Liver (tissue), 9 donors: ENCODE results near the gene CDC42BPG. TPM values are rescaled to one million over a fixed set of nuclear protein-coding genes. Genes with fewer than 3 reads are reported as not detected.

ENCODE experiments used
- DNase-seq: peaks from one replicate; pipeline ENCODE4 v3.0.0-alpha.2; 2017; ENCODE audit warnings: low spot score
- H3K27ac ChIP-seq, 2 donors: one replicate each; pipeline ENCODE4 v1.7.0; 2013; ENCODE audit warnings: inconsistent platforms in 2 of 2, low read length in 2 of 2, control low read depth in 1 of 2, low read depth in 1 of 2, mild to moderate bottlenecking in 1 of 2
- H3K27me3 ChIP-seq, 4 donors: one replicate each; pipeline versions ENCODE4 v1.6.1 to v1.7.0; 2013; ENCODE audit warnings: low read length in 3 of 4, inconsistent platforms in 1 of 4, mild to moderate bottlenecking in 1 of 4, moderate library complexity in 1 of 4; ENCODE audit not compliant: control insufficient read depth in 4 of 4, insufficient read depth in 4 of 4
- H3K36me3 ChIP-seq, 4 donors: one replicate each; pipeline versions ENCODE4 v1.6.1 to v1.7.0; 2013; ENCODE audit warnings: low read length in 3 of 4, mild to moderate bottlenecking in 3 of 4, low read depth in 1 of 4, moderate library complexity in 1 of 4; ENCODE audit not compliant: control insufficient read depth in 4 of 4, insufficient read depth in 3 of 4
- H3K4me1 ChIP-seq, 4 donors: one replicate each; pipeline versions ENCODE4 v1.6.1 to v1.7.0; 2013; ENCODE audit warnings: low read length in 3 of 4, mild to moderate bottlenecking in 3 of 4, moderate library complexity in 1 of 4; ENCODE audit not compliant: control insufficient read depth in 4 of 4, insufficient read depth in 4 of 4
- H3K4me3 ChIP-seq, 3 donors: one replicate each; pipeline versions ENCODE4 v1.6.1 to v1.7.0; 2013; ENCODE audit warnings: low read length in 3 of 3, control low read depth in 1 of 3, low read depth in 1 of 3, mild to moderate bottlenecking in 1 of 3
- H3K9ac ChIP-seq, 2 donors: one replicate each; pipeline ENCODE4 v1.7.0; 2013; ENCODE audit warnings: low read length in 2 of 2, mild to moderate bottlenecking in 2 of 2, moderate library complexity in 2 of 2, control low read depth in 1 of 2, low read depth in 1 of 2
- H3K9me3 ChIP-seq, 4 donors: one replicate each; pipeline versions ENCODE4 v1.6.1 to v1.7.0; 2013; ENCODE audit warnings: low read length in 3 of 4; ENCODE audit not compliant: control insufficient read depth in 4 of 4
- ATF3 ChIP-seq: IDR thresholded peaks from 2 replicates; pipeline ENCODE4 v1.6.1; 2016; ENCODE audit warnings: antibody characterized with exemption
- CTCF ChIP-seq: fragments of 150-350 bp; IDR thresholded peaks from 2 replicates; pipeline ENCODE4 v1.5.1; 2017; ENCODE audit warnings: improper control_type of control experiment, low read depth, low read length; ENCODE audit not compliant: missing input control
- FOXA1 ChIP-seq: IDR thresholded peaks from 2 replicates; pipeline ENCODE4 v1.6.1; 2016; ENCODE audit warnings: antibody characterized with exemption
- FOXA2 ChIP-seq: IDR thresholded peaks from 2 replicates; pipeline ENCODE4 v1.6.1; 2016; ENCODE audit warnings: antibody characterized with exemption
- GABPA ChIP-seq, 2 donors: IDR thresholded peaks in 1 of 2; conservative IDR thresholded peaks in 1 of 2; 2 replicates each; pipeline ENCODE4 v1.6.1; 2016; ENCODE audit warnings: antibody characterized with exemption in 2 of 2, mild to moderate bottlenecking in 1 of 2, moderate library complexity in 1 of 2
- HNF4A ChIP-seq, 2 donors: conservative IDR thresholded peaks; 2 replicates each; pipeline ENCODE4 v1.6.1; 2016; ENCODE audit warnings: antibody characterized with exemption in 2 of 2, mild to moderate bottlenecking in 2 of 2
- HNF4G ChIP-seq: IDR thresholded peaks from 2 replicates; pipeline ENCODE4 v1.6.1; 2016; ENCODE audit warnings: antibody characterized with exemption
- MAX ChIP-seq: IDR thresholded peaks from 2 replicates; pipeline ENCODE4 v1.6.1; 2016; ENCODE audit warnings: antibody characterized with exemption
- RAD21 ChIP-seq, 2 donors: IDR thresholded peaks; 2 replicates each; pipeline ENCODE4 v1.6.1; 2016; ENCODE audit warnings: antibody characterized with exemption in 2 of 2, mild to moderate bottlenecking in 2 of 2
- REST ChIP-seq: IDR thresholded peaks from 2 replicates; pipeline ENCODE4 v1.6.1; 2016; ENCODE audit warnings: antibody characterized with exemption, mild to moderate bottlenecking
- RXRA ChIP-seq, 2 donors: IDR thresholded peaks; 2 replicates each; pipeline ENCODE4 v1.6.1; 2017 to 2018; ENCODE audit warnings: antibody characterized with exemption in 2 of 2, mild to moderate bottlenecking in 1 of 2
- SP1 ChIP-seq: IDR thresholded peaks from 2 replicates; pipeline ENCODE4 v1.6.1; 2018; ENCODE audit warnings: antibody characterized with exemption, mild to moderate bottlenecking
- YY1 ChIP-seq: IDR thresholded peaks from 2 replicates; pipeline ENCODE4 v1.6.1; 2016; ENCODE audit warnings: antibody characterized with exemption, mild to moderate bottlenecking
- ZBTB33 ChIP-seq: IDR thresholded peaks from 2 replicates; pipeline ENCODE4 v1.6.1; 2016; ENCODE audit warnings: antibody characterized with exemption
- WGBS: extraction: QIAGEN DNeasy Blood & Tissue Kit; methylation state at CpG from one replicate; pipeline ENCODE4 v1.1.7; 2013; 5-methylcytosine and 5-hydroxymethylcytosine counted together
- polyA plus RNA-seq, 2 donors: library from polyadenylated mRNA; stranded (reverse) in 1 of 2; unstranded in 1 of 2; fragments of 200-250 nt in 1 of 2; fragments of >200 nt in 1 of 2; fragmentation: Nextera tagmentation in 1 of 2; extraction: Ambion mirVana in 1 of 2; gene quantifications; one replicate each; pipeline versions ENCODE4 v1.2.1 to v1.2.3, GENCODE V29; 2013 to 2015
- total RNA-seq, 2 donors: library from RNA; depleted of rRNA; stranded (reverse); fragments of >200 nt; gene quantifications; one replicate each; pipeline ENCODE4 v1.2.3, GENCODE V29; 2014
- donor health status: healthy.
- donor health status: healthy.
- donor health status: healthy.
- donor health status: healthy.
- donor health status: healthy.

CDC42BPG gene
- total and polyA plus RNA-seq, 4 donors, result 0.18 to 1.2 (median 0.58) TPM

- H3K4me1 ChIP-seq, result peaks cover 32 to 89% (median 84%) of the 10 kb centered on the region in 4 donors
- H3K36me3 ChIP-seq, result no peaks in the 10 kb centered on the region
- H3K4me3 ChIP-seq, result no peak overlapping the region
- DNase-seq, result no peak
- TF ChIP-seq REST, result no peak
- no peak for TF ChIP-seq ATF3
- no peak for TF ChIP-seq HNF4G
- no peak for TF ChIP-seq ZBTB33
- no peak for TF ChIP-seq GABPA (IDR thresholded peaks at IDR 0.05 in 1 of 2, conservative IDR thresholded peaks at IDR 0.05 in 1 of 2)
- TF ChIP-seq FOXA1, result no peak
- TF ChIP-seq RAD21 (IDR thresholded peaks at IDR 0.05), result no peak
- no peak for TF ChIP-seq FOXA2
- peak overlapping the region; percentile 6 to 23 for H3K27ac ChIP-seq
- H3K27me3 ChIP-seq, result no peaks in the 10 kb centered on the region
- 82% methylated on average over 29 of the region's 29 CpGs for WGBS
- H3K9ac ChIP-seq, result no peak overlapping the region
- H3K9me3 ChIP-seq, result no peaks in the 10 kb centered on the region
These were observed 30.1 kb upstream of the CDC42BPG start for GRCh38 chr11:64874308-64875240.

GRCh38 chr11:64872790-64873488 is 28.5 kb upstream of the CDC42BPG start:
- TF ChIP-seq YY1, result peak; percentile 9
- peak; percentile 17 for TF ChIP-seq HNF4G
- TF ChIP-seq SP1, result peak; percentile 76
- TF ChIP-seq CTCF, result no peak
- peak; percentile 74 to 80 for TF ChIP-seq RXRA (IDR thresholded peaks at IDR 0.05)
- no peak for TF ChIP-seq ZBTB33
- TF ChIP-seq REST, result peak; percentile 29
- peak; percentile 68 for TF ChIP-seq MAX
- peak; percentile 82 to 87 for TF ChIP-seq HNF4A (conservative IDR thresholded peaks at IDR 0.05)
- Histone ChIP-seq H3K9me3 (no peaks in the 10 kb centered on the region), H3K27ac (peak overlapping the region; percentile 4 to 42), H3K9ac (peak overlapping the region in 1 of 2 donors; percentile 28), H3K27me3 (no peaks in the 10 kb centered on the region), H3K4me3 (peak overlapping the region in 1 of 3 donors; percentile 37), H3K36me3 (no peaks in the 10 kb centered on the region), H3K4me1 (peaks cover 28 to 90% (median 80%) of the 10 kb centered on the region in 4 donors)
- no peak for DNase-seq
- 36% methylated on average over 8 of the region's 8 CpGs for WGBS
